ENCODE data around the gene PLCG1. TPM values are rescaled to one million over a fixed set of nuclear protein-coding genes. Genes with fewer than 3 reads are reported as not detected.
A peak's percentile ranks its signal among the peaks of the same experiment; 100 is the strongest.

PLCG1 gene
- total RNA-seq, 1 experiment from 2014 or later = 64.1 TPM

- H3K79me2 ChIP-seq (ENCODE audit: low read depth) = peaks cover 9% of the 10 kb centered on the region; the same call in 1 of the 2 replicates
- no peak overlapping the region for H2AFZ ChIP-seq
- H3K27ac ChIP-seq = no peak overlapping the region
- ChIA-PET POLR2A (ENCODE audit: unreplicated experiment) (no interaction called here), CTCF (no interaction called here)
- H3K4me2 ChIP-seq = no peak overlapping the region
- H3K36me3 ChIP-seq (ENCODE audit: low read depth) = no peaks in the 10 kb centered on the region
- H3F3A ChIP-seq (ENCODE audit: insufficient read depth, low read depth) = peaks cover 31% of the 10 kb centered on the region; the same call in 1 of the 2 replicates
- H3K4me3 ChIP-seq = no peak overlapping the region
- no peaks in the 10 kb centered on the region for H3K9me3 ChIP-seq (ENCODE audit: insufficient read depth, low read depth)
- no peak for DNase-seq
- H4K20me1 ChIP-seq (ENCODE audit: insufficient read depth) = no peaks in the 10 kb centered on the region
- H3K4me1 ChIP-seq (replicated peaks; ENCODE audit: insufficient read depth) = peaks cover 12% of the 10 kb centered on the region
- intact Hi-C loops (cut with micrococcal nuclease; ENCODE audit: unreplicated experiment) = no loop called here
- TF ChIP-seq, protein P1, sequence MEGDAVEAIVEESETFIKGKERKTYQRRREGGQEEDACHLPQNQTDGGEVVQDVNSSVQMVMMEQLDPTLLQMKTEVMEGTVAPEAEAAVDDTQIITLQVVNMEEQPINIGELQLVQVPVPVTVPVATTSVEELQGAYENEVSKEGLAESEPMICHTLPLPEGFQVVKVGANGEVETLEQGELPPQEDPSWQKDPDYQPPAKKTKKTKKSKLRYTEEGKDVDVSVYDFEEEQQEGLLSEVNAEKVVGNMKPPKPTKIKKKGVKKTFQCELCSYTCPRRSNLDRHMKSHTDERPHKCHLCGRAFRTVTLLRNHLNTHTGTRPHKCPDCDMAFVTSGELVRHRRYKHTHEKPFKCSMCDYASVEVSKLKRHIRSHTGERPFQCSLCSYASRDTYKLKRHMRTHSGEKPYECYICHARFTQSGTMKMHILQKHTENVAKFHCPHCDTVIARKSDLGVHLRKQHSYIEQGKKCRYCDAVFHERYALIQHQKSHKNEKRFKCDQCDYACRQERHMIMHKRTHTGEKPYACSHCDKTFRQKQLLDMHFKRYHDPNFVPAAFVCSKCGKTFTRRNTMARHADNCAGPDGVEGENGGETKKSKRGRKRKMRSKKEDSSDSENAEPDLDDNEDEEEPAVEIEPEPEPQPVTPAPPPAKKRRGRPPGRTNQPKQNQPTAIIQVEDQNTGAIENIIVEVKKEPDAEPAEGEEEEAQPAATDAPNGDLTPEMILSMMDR (conservative IDR thresholded peaks at IDR 0.05) = no peak
- TF ChIP-seq EZH2 (IDR thresholded peaks at IDR 0.05; ENCODE audit: low read depth) = no peak
- H3K9me2 ChIP-seq (ENCODE audit: insufficient read depth) = no peaks in the 10 kb centered on the region
- H3K27me3 ChIP-seq (ENCODE audit: insufficient read depth, low read depth) = no peaks in the 10 kb centered on the region
- BruUV-seq (replicated peaks) = no TSS peak
These were observed 3.5 kb upstream of the PLCG1 start for GRCh38 chr20:41133709-41134361.

DNA sequence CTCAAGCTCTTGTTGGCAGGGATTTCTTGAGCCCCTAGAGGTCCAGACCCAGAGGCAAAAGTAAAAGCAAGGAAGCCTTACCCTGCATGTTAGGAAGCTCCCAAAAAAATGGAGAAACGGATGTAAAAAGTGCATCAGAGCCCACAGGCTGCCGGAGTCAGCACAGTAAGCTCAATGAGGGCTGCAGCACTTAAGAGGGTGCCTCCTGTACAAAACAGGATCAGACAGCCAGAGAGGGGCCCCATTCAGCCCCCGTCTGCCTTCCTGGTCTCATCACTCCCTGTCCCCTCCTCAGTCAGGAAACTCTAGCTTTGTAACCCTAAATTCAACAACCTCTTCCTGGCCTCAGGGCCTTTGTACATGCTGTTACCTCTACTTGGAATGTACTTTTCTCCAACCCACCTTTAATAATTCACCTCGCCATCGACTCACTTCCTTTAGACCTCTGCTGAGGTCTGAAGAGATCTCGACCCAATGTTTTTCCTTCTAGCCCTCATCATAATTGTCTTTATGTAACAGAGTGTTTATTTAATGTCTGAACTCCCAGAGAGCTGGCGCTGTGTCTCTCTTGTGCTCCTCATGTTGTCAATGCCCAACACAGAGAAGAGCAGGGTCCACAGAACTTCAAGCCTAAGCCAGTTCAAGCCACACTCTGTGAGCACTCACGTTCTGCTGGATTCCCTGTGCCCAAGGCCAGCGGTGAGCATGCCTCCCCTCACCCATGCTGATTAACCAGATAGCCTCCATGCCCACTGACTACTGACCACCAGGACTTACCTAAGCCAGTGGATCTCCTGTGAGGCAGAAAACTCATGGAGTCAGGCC is 2.8 kb upstream of the PLCG1 start:
- Histone ChIP-seq H3K4me3 (no peak overlapping the region), H3F3A (ENCODE audit: insufficient read depth, low read depth) (peaks cover 31% of the 10 kb centered on the region; the same call in 1 of the 2 replicates), H3K27me3 (ENCODE audit: insufficient read depth, low read depth) (no peaks in the 10 kb centered on the region), H3K4me1 (replicated peaks; ENCODE audit: insufficient read depth) (peaks cover 15% of the 10 kb centered on the region), H2AFZ (no peak overlapping the region), H3K27ac (no peak overlapping the region), H3K36me3 (ENCODE audit: low read depth) (no peaks in the 10 kb centered on the region), H3K4me2 (no peak overlapping the region), H3K79me2 (ENCODE audit: low read depth) (peaks cover 17% of the 10 kb centered on the region), H3K9me2 (ENCODE audit: insufficient read depth) (no peaks in the 10 kb centered on the region), H3K9me3 (ENCODE audit: insufficient read depth, low read depth) (no peaks in the 10 kb centered on the region), H4K20me1 (ENCODE audit: insufficient read depth) (no peaks in the 10 kb centered on the region; the same call in 1 of the 2 replicates)
- CTCF ChIA-PET = interaction anchor here (0.6 to 2.1 kb wide), 7 partner anchors 38 to 206 kb away, joined by 3 to 11 read pairs (median 5); partner anchors contain the start of gene LPIN3
- intact Hi-C loops (cut with micrococcal nuclease; ENCODE audit: unreplicated experiment) = loop anchor here (1.0 kb wide), 1 partner anchor 166 kb away; no protein-coding TSS in a partner anchor
- no peak for TF ChIP-seq EZH2 (IDR thresholded peaks at IDR 0.05; ENCODE audit: low read depth)
- TF ChIP-seq, protein P1 (conservative IDR thresholded peaks at IDR 0.05) = no peak
- DNase-seq = no peak
- POLR2A ChIA-PET (ENCODE audit: unreplicated experiment) = interaction anchor here (0.5 kb wide), 1 partner anchor 206 kb away, joined by 20 read pairs; no protein-coding TSS in a partner anchor
- no TSS peak for BruUV-seq (replicated peaks)

- H4K20me1 ChIP-seq (ENCODE audit: insufficient read depth) = no peaks in the 10 kb centered on the region; the same call in 1 of the 2 replicates
- CTCF ChIA-PET = interaction anchor here (0.6 to 2.1 kb wide), 8 partner anchors 8 to 206 kb away, joined by 3 to 11 read pairs (median 5); partner anchors contain the start of gene LPIN3
- peaks cover 24% of the 10 kb centered on the region for H3K79me2 ChIP-seq (ENCODE audit: low read depth)
- H3K4me2 ChIP-seq = no peak overlapping the region
- peak in 1 of 2 experiments; percentile 59 for DNase-seq
- no peak overlapping the region for H2AFZ ChIP-seq
- no peaks in the 10 kb centered on the region for H3K36me3 ChIP-seq (ENCODE audit: low read depth)
- H3K9me3 ChIP-seq (ENCODE audit: insufficient read depth, low read depth) = no peaks in the 10 kb centered on the region
- TF ChIP-seq EZH2 (IDR thresholded peaks at IDR 0.05; ENCODE audit: low read depth) = no peak
- TF ChIP-seq, protein P1 (conservative IDR thresholded peaks at IDR 0.05) = peak; percentile 91
- no peak overlapping the region for H3K27ac ChIP-seq
- POLR2A ChIA-PET (ENCODE audit: unreplicated experiment) = interaction anchor here (0.5 kb wide), 1 partner anchor 205 kb away, joined by 20 read pairs; no protein-coding TSS in a partner anchor
- no TSS peak for BruUV-seq (replicated peaks)
- intact Hi-C loops (cut with micrococcal nuclease; ENCODE audit: unreplicated experiment) = loop anchor here (1.0 kb wide), 1 partner anchor 167 kb away; no protein-coding TSS in a partner anchor
- no peaks in the 10 kb centered on the region for H3K9me2 ChIP-seq (ENCODE audit: insufficient read depth)
- peaks cover 29% of the 10 kb centered on the region; the same call in 1 of the 2 replicates for H3F3A ChIP-seq (ENCODE audit: insufficient read depth, low read depth)
- peaks cover 15% of the 10 kb centered on the region for H3K4me1 ChIP-seq (replicated peaks; ENCODE audit: insufficient read depth)
- no peak overlapping the region for H3K4me3 ChIP-seq
- H3K27me3 ChIP-seq (ENCODE audit: insufficient read depth, low read depth) = no peaks in the 10 kb centered on the region
These were observed 2.0 kb upstream of the PLCG1 start for GRCh38 chr20:41135187-41135887.
